GM10248 (cell line): ENCODE measurements around the gene GTF2IRD1.

Experiments
- CTCF ChIA-PET: fragments of 300-600 bp; sonication (Branson Sonifier 250); formaldehyde crosslinking; extraction: SDS; loops from one replicate; lab custom pipeline; 2021; ENCODE audit warnings: antibody characterized with exemption; lab: Yijun Ruan, JAX
- POLR2A ChIA-PET: fragments of 350-650 bp; sonication (Branson Sonifier 250); formaldehyde crosslinking; extraction: SDS; loops from one replicate; lab custom pipeline; 2020; ENCODE audit warnings: antibody characterized with exemption; lab: Yijun Ruan, JAX
- DNase-seq: peaks from one replicate; pipeline ENCODE4 v3.0.0; 2012; ENCODE audit errors: extremely low spot score
- TF ChIP-seq, protein P1 (sequence below): IDR thresholded peaks from 2 replicates; pipeline ENCODE4 v1.5.1; 2012; ENCODE audit warnings: mild to moderate bottlenecking, low read depth; ENCODE audit errors: extremely low read depth, missing control alignments, control extremely low read depth

GTF2IRD1 gene

DNA sequence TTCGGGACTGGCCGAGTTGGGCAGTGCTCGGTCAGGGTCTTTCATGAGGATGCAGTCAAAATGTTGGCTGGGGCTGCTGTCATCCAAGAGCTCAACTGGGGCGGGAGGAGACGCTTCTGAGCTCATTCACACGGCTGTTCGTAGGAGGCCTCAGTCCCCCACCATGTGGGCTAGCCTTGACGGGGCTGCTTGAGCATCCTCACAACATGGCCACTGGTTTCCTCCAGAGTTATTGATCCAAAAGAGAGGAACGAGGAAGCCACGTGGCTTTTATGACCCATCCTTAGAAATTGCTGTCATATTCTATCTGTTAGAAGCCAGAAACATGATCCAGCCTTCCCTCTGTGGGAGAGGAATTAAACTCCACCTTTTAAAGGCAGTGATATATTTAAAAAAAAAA, 68.1 kb downstream of the GTF2IRD1 start:
- DNase-seq: no peak
- ChIA-PET POLR2A (no interaction called here), CTCF (no interaction called here)
- TF ChIP-seq, protein P1, sequence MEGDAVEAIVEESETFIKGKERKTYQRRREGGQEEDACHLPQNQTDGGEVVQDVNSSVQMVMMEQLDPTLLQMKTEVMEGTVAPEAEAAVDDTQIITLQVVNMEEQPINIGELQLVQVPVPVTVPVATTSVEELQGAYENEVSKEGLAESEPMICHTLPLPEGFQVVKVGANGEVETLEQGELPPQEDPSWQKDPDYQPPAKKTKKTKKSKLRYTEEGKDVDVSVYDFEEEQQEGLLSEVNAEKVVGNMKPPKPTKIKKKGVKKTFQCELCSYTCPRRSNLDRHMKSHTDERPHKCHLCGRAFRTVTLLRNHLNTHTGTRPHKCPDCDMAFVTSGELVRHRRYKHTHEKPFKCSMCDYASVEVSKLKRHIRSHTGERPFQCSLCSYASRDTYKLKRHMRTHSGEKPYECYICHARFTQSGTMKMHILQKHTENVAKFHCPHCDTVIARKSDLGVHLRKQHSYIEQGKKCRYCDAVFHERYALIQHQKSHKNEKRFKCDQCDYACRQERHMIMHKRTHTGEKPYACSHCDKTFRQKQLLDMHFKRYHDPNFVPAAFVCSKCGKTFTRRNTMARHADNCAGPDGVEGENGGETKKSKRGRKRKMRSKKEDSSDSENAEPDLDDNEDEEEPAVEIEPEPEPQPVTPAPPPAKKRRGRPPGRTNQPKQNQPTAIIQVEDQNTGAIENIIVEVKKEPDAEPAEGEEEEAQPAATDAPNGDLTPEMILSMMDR: no peak

GRCh38 chr7:74522281-74522905, 68.7 kb downstream of the GTF2IRD1 start:
- ChIA-PET CTCF (no interaction called here), POLR2A (no interaction called here)
- no peak for DNase-seq
- TF ChIP-seq, protein P1: no peak

- TF ChIP-seq, protein P1: no peak
- CTCF ChIA-PET: no interaction called here
- DNase-seq: no peak
- POLR2A ChIA-PET: no interaction called here
Measured at GRCh38 chr7:74523015-74523414, 69.3 kb downstream of the GTF2IRD1 start.

GRCh38 chr7:74525140-74525539, 71.4 kb downstream of the GTF2IRD1 start:
- POLR2A ChIA-PET: no interaction called here
- DNase-seq: no peak
- CTCF ChIA-PET: no interaction called here
- TF ChIP-seq, protein P1: no peak

- ChIA-PET POLR2A (no interaction called here), CTCF (no interaction called here)
- TF ChIP-seq, protein P1: no peak
- no peak for DNase-seq
Measured at GRCh38 chr7:74525881-74526280, 72.2 kb downstream of the GTF2IRD1 start.

- POLR2A ChIA-PET: no interaction called here
- CTCF ChIA-PET: interaction anchor here (0.9 to 1.2 kb wide), 2 partner anchors 20 to 39 kb away, joined by 3 read pairs; no protein-coding TSS in a partner anchor
- TF ChIP-seq, protein P1: no peak
- DNase-seq: no peak
Measured at GRCh38 chr7:74526780-74527179, 73.1 kb downstream of the GTF2IRD1 start.
